Esophagus (tissue), 2 donors: ENCODE data around the gene LDLRAD4. TPM values are rescaled to one million over a fixed set of nuclear protein-coding genes. Genes with fewer than 3 reads are reported as not detected.

Source experiments
- H3K27ac ChIP-seq, 2 donors: one replicate each; pipeline ENCODE4 v1.5.1; 2013; ENCODE audit warnings: low read depth in 2 of 2, mild to moderate bottlenecking in 2 of 2, inconsistent platforms in 1 of 2, low read length in 1 of 2, moderate library complexity in 1 of 2
- H3K27me3 ChIP-seq, 2 donors: one replicate each; pipeline ENCODE4 v1.6.1; 2013; ENCODE audit warnings: low read length in 2 of 2, control low read depth in 1 of 2, mild to moderate bottlenecking in 1 of 2; ENCODE audit not compliant: insufficient read depth in 2 of 2, control insufficient read depth in 1 of 2
- H3K36me3 ChIP-seq, 2 donors: one replicate each; pipeline ENCODE4 v1.6.1; 2013; ENCODE audit warnings: low read length in 1 of 2; ENCODE audit not compliant: control insufficient read depth in 2 of 2, insufficient read depth in 2 of 2
- H3K4me1 ChIP-seq, 2 donors: one replicate each; pipeline ENCODE4 v1.6.1; 2013; ENCODE audit warnings: low read length in 1 of 2; ENCODE audit not compliant: control insufficient read depth in 2 of 2, insufficient read depth in 2 of 2
- H3K4me3 ChIP-seq, 2 donors: one replicate each; pipeline ENCODE4 v1.5.1; 2013; ENCODE audit warnings: low read length in 2 of 2, mild to moderate bottlenecking in 2 of 2, low read depth in 1 of 2, moderate library complexity in 1 of 2
- H3K9me3 ChIP-seq, 2 donors: one replicate each; pipeline ENCODE4 v1.6.1; 2013; ENCODE audit warnings: mild to moderate bottlenecking in 2 of 2, low read depth in 1 of 2, low read length in 1 of 2, moderate library complexity in 1 of 2; ENCODE audit not compliant: control insufficient read depth in 2 of 2, insufficient read depth in 1 of 2
- WGBS, 2 donors: extraction: QIAGEN DNeasy Blood & Tissue Kit; methylation state at CpG; one replicate each; pipeline ENCODE4 v1.1.7; 2013; 5-methylcytosine and 5-hydroxymethylcytosine counted together
- polyA plus RNA-seq, 2 donors: library from polyadenylated mRNA; stranded (reverse); fragments of 200-250 nt; gene quantifications; one replicate each; pipeline ENCODE4 v1.2.3, GENCODE V29; 2013
- donor health status: healthy with polysubstance abuse.
- donor health status: Bipolar disorder and iron deficiency.

The LDLRAD4 gene
- polyA plus RNA-seq, 2 donors: 0.79 to 0.99 TPM

- Histone ChIP-seq H3K36me3 (no peaks in the 10 kb centered on the region), H3K27me3 (no peaks in the 10 kb centered on the region), H3K4me3 (peak overlapping the region in 1 of 2 donors; percentile 70), H3K27ac (no peak overlapping the region), H3K4me1 (peaks cover 0 to 8% of the 10 kb centered on the region in 2 donors), H3K9me3 (no peaks in the 10 kb centered on the region)
- 12 to 15% methylated on average over 8 of the region's 8 CpGs for WGBS, 2 donors
Measured at GRCh38 chr18:13216092-13216582, 2.4 kb upstream of the LDLRAD4 start.

- H3K27ac ChIP-seq: peak overlapping the region; percentile 27 to 58
- no peaks in the 10 kb centered on the region for H3K9me3 ChIP-seq
Measured at GRCh38 chr18:13216711-13217465, 1.7 kb upstream of the LDLRAD4 start.

GRCh38 chr18:13217466-13217961 lies 1.0 kb upstream of the LDLRAD4 start:
- 0% methylated on average over 35 to 64 of the region's 64 CpGs for WGBS, 2 donors
- Histone ChIP-seq H3K27me3 (no peaks in the 10 kb centered on the region), H3K4me1 (peaks cover 0 to 8% of the 10 kb centered on the region in 2 donors), H3K36me3 (no peaks in the 10 kb centered on the region), H3K9me3 (no peaks in the 10 kb centered on the region), H3K27ac (peak overlapping the region; percentile 28 to 58), H3K4me3 (peak overlapping the region; percentile 59 to 70)

More at GRCh38 chr18:13216711-13217465, 1.7 kb upstream of the LDLRAD4 start:
- Histone ChIP-seq H3K27me3 (no peaks in the 10 kb centered on the region), H3K4me3 (peak overlapping the region; percentile 59 to 70), H3K4me1 (peaks cover 0 to 8% of the 10 kb centered on the region in 2 donors), H3K36me3 (no peaks in the 10 kb centered on the region)
- 3 to 4% methylated on average over 39 to 59 of the region's 59 CpGs for WGBS, 2 donors

- Histone ChIP-seq H3K36me3 (no peaks in the 10 kb centered on the region), H3K4me1 (peaks cover 0 to 11% of the 10 kb centered on the region in 2 donors), H3K27me3 (no peaks in the 10 kb centered on the region), H3K9me3 (no peaks in the 10 kb centered on the region), H3K4me3 (peak overlapping the region; percentile 59 to 70), H3K27ac (peak overlapping the region; percentile 58 to 66)
- WGBS, 2 donors: 0 to 1% methylated on average over 37 to 53 of the region's 53 CpGs
Measured at GRCh38 chr18:13217971-13218367, 591 bp upstream of the LDLRAD4 start.

GRCh38 chr18:13218997-13219396 lies 437 bp downstream of the LDLRAD4 start:
- H3K4me1 ChIP-seq: peaks cover 5 to 11% of the 10 kb centered on the region in 2 donors
- H3K27me3 ChIP-seq: no peaks in the 10 kb centered on the region
- no peaks in the 10 kb centered on the region for H3K36me3 ChIP-seq
- 20 to 24% methylated on average over 15 of the region's 15 CpGs for WGBS, 2 donors
- peak overlapping the region; percentile 59 to 70 for H3K4me3 ChIP-seq
- peak overlapping the region in 1 of 2 donors; percentile 70 for H3K27ac ChIP-seq
- H3K9me3 ChIP-seq: no peaks in the 10 kb centered on the region

GRCh38 chr18:13219593-13220159 lies 1.1 kb downstream of the LDLRAD4 start:
- Histone ChIP-seq H3K9me3 (no peaks in the 10 kb centered on the region), H3K4me3 (no peak overlapping the region), H3K27me3 (no peaks in the 10 kb centered on the region), H3K36me3 (no peaks in the 10 kb centered on the region), H3K27ac (no peak overlapping the region), H3K4me1 (peaks cover 5 to 11% of the 10 kb centered on the region in 2 donors)
- WGBS, 2 donors: 23 to 30% methylated on average over 4 of the region's 4 CpGs

GRCh38 chr18:13220361-13220991 lies 1.9 kb downstream of the LDLRAD4 start:
- Histone ChIP-seq H3K36me3 (no peaks in the 10 kb centered on the region), H3K27ac (no peak overlapping the region), H3K27me3 (no peaks in the 10 kb centered on the region), H3K9me3 (no peaks in the 10 kb centered on the region), H3K4me3 (no peak overlapping the region), H3K4me1 (peaks cover 5 to 11% of the 10 kb centered on the region in 2 donors)
- 42% methylated on average over 10 of the region's 10 CpGs for WGBS, 2 donors

GRCh38 chr18:13221869-13222855 lies 3.6 kb downstream of the LDLRAD4 start:
- Histone ChIP-seq H3K9me3 (no peaks in the 10 kb centered on the region), H3K36me3 (no peaks in the 10 kb centered on the region), H3K27me3 (no peaks in the 10 kb centered on the region), H3K4me3 (no peak overlapping the region), H3K27ac (peak overlapping the region; percentile 36 to 54), H3K4me1 (peaks cover 5 to 8% of the 10 kb centered on the region in 2 donors)
- WGBS, 2 donors: 18 to 23% methylated on average over 24 of the region's 24 CpGs
